ENCODE results near the gene FOSB.

- TF ChIP-seq POLR2AphosphoS5 (IDR thresholded peaks at IDR 0.05) (no peak), CTCF (IDR thresholded peaks at IDR 0.05) (no peak), POLR2A (IDR thresholded peaks at IDR 0.05) (no peak)
Measured at GRCh38 chr19:45515081-45515624, 47.4 kb downstream of the FOSB start.

All from prostate gland (tissue), 2 donors.